A549 treated with Hydrocortisone at 1 μM for 4 hours (cell line): Measurements from ENCODE around the gene SCGB1D4. TPM values are rescaled to one million over a fixed set of nuclear protein-coding genes. Genes with fewer than 3 reads are reported as not detected.

Experiments
- total RNA-seq: library from RNA; stranded (reverse); fragments of 200-300 nt; extraction: Qiagen RNA extraction; gene quantifications from 5 replicates; pipeline ENCODE4 v1.2.3, GENCODE V29; 2022

Gene SCGB1D4
- total RNA-seq: not detected in 5 replicates

GRCh38 chr11:62298975-62299374 lies at the start of gene SCGB1D4:
Gene SCGB1D4 (minus strand): TSS chr11:62299075. CDS start chr11:62299010, 65 bp downstream.

GRCh38 chr11:62337303-62338181 lies 38.7 kb upstream of the SCGB1D4 start, which contains the start of gene ASRGL1:
Gene ASRGL1 (plus strand): TSS chr11:62337448. CDS start chr11:62337978, 530 bp downstream.

GRCh38 chr11:62269654-62270278 lies 29.1 kb downstream of the SCGB1D4 start, which contains the start of gene SCGB2A2:
Gene SCGB2A2 (plus strand): TSS chr11:62270158. CDS start chr11:62270217, 59 bp downstream.

Other genes starting within 250 kb of the SCGB1D4 start
- 42.2 to 56.6 TPM (median 52.6 TPM) in 5 replicates for gene INCENP, start 175.1 kb downstream of the SCGB1D4 start, total RNA-seq
- gene SCGB1D1, start 108.9 kb downstream of the SCGB1D4 start, total RNA-seq: not detected in 5 replicates
- gene SCGB2A1, start 90.4 kb downstream of the SCGB1D4 start, total RNA-seq: not detected in 5 replicates
- 0.28 TPM in 1 of 5 replicates, not detected in the others for gene SCGB1D2, start 56.8 kb downstream of the SCGB1D4 start, total RNA-seq
- not detected in 5 replicates for gene SCGB2A2, start 28.9 kb downstream of the SCGB1D4 start, total RNA-seq
- gene ASRGL1, start 38.4 kb upstream of the SCGB1D4 start, total RNA-seq: 9.2 to 13.4 TPM (median 12.2 TPM) in 5 replicates
- not detected in 5 replicates for gene SCGB1A1, start 120.0 kb upstream of the SCGB1D4 start, total RNA-seq
- gene AHNAK, start 247.7 kb upstream of the SCGB1D4 start, total RNA-seq: 308 to 468 TPM (median 395 TPM) in 5 replicates